ENCODE measurements around the gene B9D2. TPM values are rescaled to one million over a fixed set of nuclear protein-coding genes. Genes with fewer than 3 reads are reported as not detected.
A peak's percentile ranks its signal among the peaks of the same experiment; 100 is the strongest.

Gene B9D2
- total RNA-seq, 4 donors from 2014 or later = 6.4 to 9.3 TPM; not detected in 2

GRCh38 chr19:41304706-41305483 lies 59.1 kb downstream of the B9D2 start:
- TF ChIP-seq POLR2A (IDR thresholded peaks at IDR 0.05) (no peak), POLR2AphosphoS5 (IDR thresholded peaks at IDR 0.05) (no peak), EP300 (IDR thresholded peaks at IDR 0.05; ENCODE audit: low read depth) (no peak)
- TF ChIP-seq, protein P1, sequence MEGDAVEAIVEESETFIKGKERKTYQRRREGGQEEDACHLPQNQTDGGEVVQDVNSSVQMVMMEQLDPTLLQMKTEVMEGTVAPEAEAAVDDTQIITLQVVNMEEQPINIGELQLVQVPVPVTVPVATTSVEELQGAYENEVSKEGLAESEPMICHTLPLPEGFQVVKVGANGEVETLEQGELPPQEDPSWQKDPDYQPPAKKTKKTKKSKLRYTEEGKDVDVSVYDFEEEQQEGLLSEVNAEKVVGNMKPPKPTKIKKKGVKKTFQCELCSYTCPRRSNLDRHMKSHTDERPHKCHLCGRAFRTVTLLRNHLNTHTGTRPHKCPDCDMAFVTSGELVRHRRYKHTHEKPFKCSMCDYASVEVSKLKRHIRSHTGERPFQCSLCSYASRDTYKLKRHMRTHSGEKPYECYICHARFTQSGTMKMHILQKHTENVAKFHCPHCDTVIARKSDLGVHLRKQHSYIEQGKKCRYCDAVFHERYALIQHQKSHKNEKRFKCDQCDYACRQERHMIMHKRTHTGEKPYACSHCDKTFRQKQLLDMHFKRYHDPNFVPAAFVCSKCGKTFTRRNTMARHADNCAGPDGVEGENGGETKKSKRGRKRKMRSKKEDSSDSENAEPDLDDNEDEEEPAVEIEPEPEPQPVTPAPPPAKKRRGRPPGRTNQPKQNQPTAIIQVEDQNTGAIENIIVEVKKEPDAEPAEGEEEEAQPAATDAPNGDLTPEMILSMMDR (IDR thresholded peaks at IDR 0.05) = no peak
- Histone ChIP-seq H3K9me3 (no peaks in the 10 kb centered on the region), H3K4me1 (peaks cover 19 to 57% (median 24%) of the 10 kb centered on the region in 4 donors), H3K36me3 (peaks cover 0 to 51% (median 24%) of the 10 kb centered on the region in 4 donors), H3K27ac (peak overlapping the region; percentile 8 to 55 (median 31)), H3K27me3 (no peaks in the 10 kb centered on the region), H3K4me3 (no peak overlapping the region)
- 82% methylated on average over 2 to 4 of the region's 4 CpGs for WGBS, 2 donors (ENCODE audit: low coverage in 1 of 2)
- no peak for DNase-seq
- intact Hi-C loops (cut with DNase I; ENCODE audit: low total_unique reads) (loop anchor here (5.0 kb wide), 1 partner anchor 33 kb away; no protein-coding TSS in a partner anchor), in situ Hi-C loops (cut with MboI; ENCODE audit: low pct_ligation_motif_present in 1 of 4, low pct_unique_long_range_greater_than_20kb in 1 of 4, low sequenced_read_pairs in 3 of 4) (no loop called here)

Other genes with a start within 250 kb of the B9D2 start
- not detected for gene CYP2F1, start 249.7 kb downstream of the B9D2 start, total RNA-seq
- 10 to 100 TPM in 2 of 4 donors, 1 to 10 TPM in 2; 4.2 to 30.7 (median 14.9) TPM for gene CYP2S1, start 170.9 kb downstream of the B9D2 start, total RNA-seq
- gene AXL, start 144.9 kb downstream of the B9D2 start, total RNA-seq = 10 to 100 TPM; 19.7 to 52.4 (median 25.6) TPM
- gene HNRNPUL1, start 99.8 kb downstream of the B9D2 start, total RNA-seq = 100 to 1,000 TPM; 115 to 296 (median 145) TPM
- 10 to 100 TPM; 10.1 to 22.4 (median 15.4) TPM for gene CCDC97, start 54.0 kb downstream of the B9D2 start, total RNA-seq
- gene TGFB1, start 10.2 kb downstream of the B9D2 start, total RNA-seq = 10 to 100 TPM in 2 of 4 donors, 1 to 10 TPM in 2; 4.4 to 30.3 (median 9.7) TPM
- 10 to 100 TPM in 1 of 4 donors, 1 to 10 TPM in 2, not detected in 1; 4.8 to 11.4 (median 9.4) TPM for gene TMEM91, start 12.4 kb upstream of the B9D2 start, total RNA-seq
- gene EXOSC5, start 33.2 kb upstream of the B9D2 start, total RNA-seq = 10 to 100 TPM in 3 of 4 donors, 1 to 10 TPM in 1; 4.0 to 20.6 (median 10.8) TPM
- 10 to 100 TPM; 12.0 to 29.9 (median 20.9) TPM for gene BCKDHA, start 33.7 kb upstream of the B9D2 start, total RNA-seq
- 100 to 1,000 TPM in 1 of 4 donors, 10 to 100 TPM in 3; 18.5 to 225 (median 49.1) TPM for gene B3GNT8, start 63.2 kb upstream of the B9D2 start, total RNA-seq
- 10 to 100 TPM; 15.9 to 65.8 (median 50.1) TPM for gene DMAC2, start 75.8 kb upstream of the B9D2 start, total RNA-seq
- gene ERICH4, start 79.0 kb upstream of the B9D2 start, total RNA-seq = not detected
- 1 to 10 TPM in 1 of 4 donors, under 1 TPM in 2, not detected in 1; 0.41 to 1.1 (median 0.95) TPM for gene CEACAM21, start 212.0 kb upstream of the B9D2 start, total RNA-seq

All from transverse colon (tissue), 4 donors.